Prostate gland (tissue), 2 donors: ENCODE measurements around the gene TRABD.

Experiments
- CTCF ChIP-seq, 4 experiments: fragments of 200-600 bp in 2 of 4; fragments of 450-650 bp in 2 of 4; sonication (generic) in 2 of 4; IDR thresholded peaks; 1 replicate in 3 of 4; 2 replicates in 1 of 4; pipeline ENCODE4 v1.5.1; 2016 to 2019; ENCODE audit warnings: antibody characterized with exemption in 4 of 4, mild to moderate bottlenecking in 2 of 4, moderate library complexity in 2 of 4
- POLR2A ChIP-seq: fragments of 450-650 bp; IDR thresholded peaks from one replicate; pipeline ENCODE4 v1.6.1; 2016; ENCODE audit warnings: antibody characterized with exemption, mild to moderate bottlenecking
- POLR2AphosphoS5 ChIP-seq: sonication (generic); formaldehyde crosslinking; IDR thresholded peaks from one replicate; pipeline ENCODE4 v1.6.1; 2017; ENCODE audit warnings: antibody characterized with exemption

- TF ChIP-seq CTCF (IDR thresholded peaks at IDR 0.05) (no peak), POLR2A (no peak), POLR2AphosphoS5 (no peak)
Measured at GRCh38 chr22:50205781-50206569, 20.3 kb downstream of the TRABD start.
